ENCODE results near the gene TSPAN18. TPM values are rescaled to one million over a fixed set of nuclear protein-coding genes. Genes with fewer than 3 reads are reported as not detected.
A peak's percentile ranks its signal among the peaks of the same experiment; 100 is the strongest.

TSPAN18 gene
- total RNA-seq, 1 donor: 5.8 TPM

DNA sequence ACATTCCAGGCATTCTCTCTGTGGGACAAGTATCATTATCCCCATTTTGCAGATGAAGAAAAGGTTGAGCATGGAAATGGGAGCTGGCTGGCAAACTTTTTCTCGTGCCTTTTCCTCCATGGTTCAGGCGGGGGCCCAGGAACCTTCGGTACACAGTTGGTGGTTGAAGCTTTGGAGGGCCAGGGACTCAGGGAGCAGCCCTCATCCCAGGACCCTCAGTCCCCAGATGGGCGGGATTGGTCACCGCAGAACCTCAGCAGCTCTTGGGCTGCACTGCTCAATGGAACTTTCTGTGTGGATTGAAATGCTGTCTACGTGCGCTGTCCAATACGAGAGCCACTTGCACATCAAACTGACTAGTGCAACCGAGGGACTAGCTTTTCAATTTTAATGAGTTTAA lies 61.2 kb downstream of the TSPAN18 start:
- DNase-seq (ENCODE audit: insufficient read length, low spot score, missing footprints): no peak
- TF ChIP-seq CTCF (IDR thresholded peaks at IDR 0.05; ENCODE audit: extremely low read depth, low read depth, low read length): no peak
- no peak overlapping the region for H3K4me3 ChIP-seq (ENCODE audit: insufficient read depth, low read length)
- no peak overlapping the region for H2AFZ ChIP-seq (ENCODE audit: low read length)
- no peak overlapping the region for H3K27ac ChIP-seq (ENCODE audit: low read depth, low read length)
- H3K4me2 ChIP-seq (ENCODE audit: insufficient read depth, low read length): no peak overlapping the region
- H3K79me2 ChIP-seq (ENCODE audit: insufficient read depth, low read length): no peaks in the 10 kb centered on the region
- H4K20me1 ChIP-seq (ENCODE audit: insufficient read depth, low read length): no peaks in the 10 kb centered on the region
- H3K27me3 ChIP-seq (ENCODE audit: insufficient read depth, low read length): peaks cover 5% of the 10 kb centered on the region
- no peaks in the 10 kb centered on the region for H3K36me3 ChIP-seq (ENCODE audit: insufficient read depth, low read length)
- no peaks in the 10 kb centered on the region for H3K9me3 ChIP-seq (ENCODE audit: low read depth, low read length)
- peaks cover 9% of the 10 kb centered on the region for H3K4me1 ChIP-seq (ENCODE audit: insufficient read depth, low read length)

DNA sequence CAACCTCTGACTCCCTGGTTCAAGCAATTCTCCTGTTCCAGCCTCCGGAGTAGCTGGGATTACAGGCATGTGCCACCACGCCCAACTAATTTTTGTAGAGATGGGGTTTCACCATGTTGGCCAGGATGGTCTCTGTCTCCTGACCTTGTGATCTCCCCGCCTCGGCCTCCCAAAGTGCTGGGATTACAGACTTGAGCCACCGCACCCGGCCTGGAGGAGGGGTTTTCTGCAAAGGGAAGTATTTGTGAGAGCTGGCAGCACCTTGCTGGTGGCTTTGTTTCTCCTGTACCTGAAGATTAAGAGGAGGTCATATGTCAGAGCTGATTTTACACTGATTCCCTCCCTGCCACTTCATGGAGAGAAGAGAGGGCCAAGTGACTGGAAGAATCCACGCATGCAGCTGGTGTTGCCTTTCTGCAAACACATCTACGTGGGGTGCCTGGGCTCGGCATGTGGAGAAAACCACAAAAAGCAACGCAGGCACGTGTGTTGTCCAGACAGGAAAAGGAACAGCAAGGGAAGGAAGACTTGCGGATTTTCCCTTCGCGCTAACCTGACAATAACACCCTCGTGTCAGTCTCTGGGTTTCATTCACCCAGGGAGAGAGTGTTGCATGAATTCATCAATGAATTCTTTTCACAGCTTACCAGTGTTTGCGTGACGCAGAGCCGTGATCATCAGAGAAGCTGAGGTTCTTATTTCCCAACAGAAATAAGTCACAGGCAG lies 61.9 kb downstream of the TSPAN18 start:
- H3K4me3 ChIP-seq (ENCODE audit: insufficient read depth, low read length): no peak overlapping the region
- H4K20me1 ChIP-seq (ENCODE audit: insufficient read depth, low read length): no peaks in the 10 kb centered on the region
- no peaks in the 10 kb centered on the region for H3K79me2 ChIP-seq (ENCODE audit: insufficient read depth, low read length)
- no peak overlapping the region for H3K4me2 ChIP-seq (ENCODE audit: insufficient read depth, low read length)
- no peak for TF ChIP-seq CTCF (IDR thresholded peaks at IDR 0.05; ENCODE audit: extremely low read depth, low read depth, low read length)
- H3K36me3 ChIP-seq (ENCODE audit: insufficient read depth, low read length): no peaks in the 10 kb centered on the region
- H3K4me1 ChIP-seq (ENCODE audit: insufficient read depth, low read length): peaks cover 9% of the 10 kb centered on the region
- DNase-seq (ENCODE audit: insufficient read length, low spot score, missing footprints): no peak
- no peak overlapping the region for H3K27ac ChIP-seq (ENCODE audit: low read depth, low read length)
- no peaks in the 10 kb centered on the region for H3K9me3 ChIP-seq (ENCODE audit: low read depth, low read length)
- peaks cover 12% of the 10 kb centered on the region for H3K27me3 ChIP-seq (ENCODE audit: insufficient read depth, low read length)
- H2AFZ ChIP-seq (ENCODE audit: low read length): no peak overlapping the region

GRCh38 chr11:44789496-44789895 lies 62.7 kb downstream of the TSPAN18 start:
- H3K9me3 ChIP-seq (ENCODE audit: low read depth, low read length): no peaks in the 10 kb centered on the region
- H2AFZ ChIP-seq (ENCODE audit: low read length): no peak overlapping the region
- H4K20me1 ChIP-seq (ENCODE audit: insufficient read depth, low read length): no peaks in the 10 kb centered on the region
- H3K27me3 ChIP-seq (ENCODE audit: insufficient read depth, low read length): peaks cover 16% of the 10 kb centered on the region
- H3K4me3 ChIP-seq (ENCODE audit: insufficient read depth, low read length): no peak overlapping the region
- H3K4me1 ChIP-seq (ENCODE audit: insufficient read depth, low read length): peaks cover 9% of the 10 kb centered on the region
- no peak overlapping the region for H3K27ac ChIP-seq (ENCODE audit: low read depth, low read length)
- peak; percentile 82 for DNase-seq (ENCODE audit: insufficient read length, low spot score, missing footprints)
- no peak for TF ChIP-seq CTCF (IDR thresholded peaks at IDR 0.05; ENCODE audit: extremely low read depth, low read depth, low read length)
- H3K79me2 ChIP-seq (ENCODE audit: insufficient read depth, low read length): no peaks in the 10 kb centered on the region
- no peaks in the 10 kb centered on the region for H3K36me3 ChIP-seq (ENCODE audit: insufficient read depth, low read length)
- H3K4me2 ChIP-seq (ENCODE audit: insufficient read depth, low read length): peak overlapping the region; percentile 14

DNA sequence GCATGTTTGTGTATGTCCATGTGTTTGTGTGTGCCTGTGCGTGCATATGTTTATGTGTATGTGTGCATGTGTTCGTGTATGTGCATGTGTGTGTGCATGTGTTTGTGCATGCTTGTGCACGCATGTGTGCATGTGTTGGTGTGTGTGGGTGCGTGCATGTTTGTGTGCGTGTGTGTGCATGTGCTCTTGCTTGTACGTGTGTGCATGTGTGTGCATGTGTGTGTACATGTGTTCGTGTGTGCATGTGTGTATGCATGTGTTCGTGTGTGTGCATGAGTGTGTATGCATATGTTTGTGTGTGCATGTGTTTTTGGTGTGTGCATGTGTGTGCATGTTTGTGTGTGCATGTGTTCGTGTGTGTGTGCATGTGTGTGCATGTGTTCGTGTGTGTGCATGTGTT lies 63.4 kb downstream of the TSPAN18 start:
- H3K9me3 ChIP-seq (ENCODE audit: low read depth, low read length): no peaks in the 10 kb centered on the region
- no peaks in the 10 kb centered on the region for H3K36me3 ChIP-seq (ENCODE audit: insufficient read depth, low read length)
- H3K79me2 ChIP-seq (ENCODE audit: insufficient read depth, low read length): no peaks in the 10 kb centered on the region
- H3K27me3 ChIP-seq (ENCODE audit: insufficient read depth, low read length): peaks cover 13% of the 10 kb centered on the region
- H2AFZ ChIP-seq (ENCODE audit: low read length): no peak overlapping the region
- H4K20me1 ChIP-seq (ENCODE audit: insufficient read depth, low read length): no peaks in the 10 kb centered on the region
- no peak overlapping the region for H3K4me2 ChIP-seq (ENCODE audit: insufficient read depth, low read length)
- no peak for TF ChIP-seq CTCF (IDR thresholded peaks at IDR 0.05; ENCODE audit: extremely low read depth, low read depth, low read length)
- peaks cover 9% of the 10 kb centered on the region for H3K4me1 ChIP-seq (ENCODE audit: insufficient read depth, low read length)
- no peak overlapping the region for H3K27ac ChIP-seq (ENCODE audit: low read depth, low read length)
- DNase-seq (ENCODE audit: insufficient read length, low spot score, missing footprints): no peak
- H3K4me3 ChIP-seq (ENCODE audit: insufficient read depth, low read length): no peak overlapping the region
